Neural cell (in vitro differentiated cells): Measurements from ENCODE around the gene RGS10. TPM values are rescaled to one million over a fixed set of nuclear protein-coding genes. Genes with fewer than 3 reads are reported as not detected.

ENCODE experiments used
- H2AFZ ChIP-seq: fragments of 200-600, 300-800 bp; sonication (generic), shearing (Covaris generic); 2 replicates; pipeline ENCODE4 v1.6.0; 2014; ENCODE audit warnings: low read depth, mild to moderate bottlenecking, antibody characterized with exemption, low read length, moderate library complexity
- H3F3A ChIP-seq: fragments of 200-600 bp; shearing (Covaris generic); 2 replicates; pipeline ENCODE4 v1.6.1; 2016; ENCODE audit warnings: mild to moderate bottlenecking, moderate library complexity, mixed read lengths, antibody characterized with exemption, low read length; ENCODE audit not compliant: insufficient read depth, poor library complexity, severe bottlenecking
- H3K27ac ChIP-seq: fragments of 200-600, 300-800 bp; sonication (generic), shearing (Covaris generic); 2 replicates; pipeline ENCODE4 v1.5.1; 2014; ENCODE audit warnings: mild to moderate bottlenecking, low read length, moderate library complexity
- H3K27me3 ChIP-seq: fragments of 300-800, 200-600 bp; sonication (generic), shearing (Covaris generic); 2 replicates; pipeline ENCODE4 v1.6.0; 2014; ENCODE audit warnings: mild to moderate bottlenecking, low read depth, low read length, moderate library complexity; ENCODE audit not compliant: insufficient read depth
- H3K36me3 ChIP-seq: fragments of 300-800, 200-600 bp; sonication (generic), shearing (Covaris generic); 2 replicates; pipeline ENCODE4 v1.5.1; 2014; ENCODE audit warnings: mild to moderate bottlenecking, antibody characterized with exemption, low read length, moderate library complexity; ENCODE audit not compliant: insufficient read depth
- H3K4me2 ChIP-seq: fragments of 300-800, 200-600 bp; sonication (generic), shearing (Covaris generic); 2 replicates; pipeline ENCODE4 v1.6.0; 2014; ENCODE audit warnings: mild to moderate bottlenecking, low read length
- H3K4me3 ChIP-seq: fragments of 300-800, 200-600 bp; sonication (generic), shearing (Covaris generic); 2 replicates; pipeline ENCODE4 v1.5.1; 2014; ENCODE audit warnings: mild to moderate bottlenecking, low read length, moderate library complexity
- H3K79me2 ChIP-seq: fragments of 200-600 bp; shearing (Covaris generic); replicated peaks from 2 replicates; pipeline ENCODE4 v1.6.0; 2014; ENCODE audit warnings: mild to moderate bottlenecking, low read length, moderate library complexity; ENCODE audit not compliant: insufficient read depth
- H3K9ac ChIP-seq: fragments of 300-800, 200-600 bp; sonication (generic), shearing (Covaris generic); 2 replicates; pipeline ENCODE4 v1.6.1; 2016; ENCODE audit warnings: mild to moderate bottlenecking, low read length, mixed read lengths
- H3K9me2 ChIP-seq: fragments of 200-600 bp; shearing (Covaris generic); 2 replicates; pipeline ENCODE4 v1.6.1; 2016; ENCODE audit warnings: mild to moderate bottlenecking, low read length, mixed read lengths; ENCODE audit not compliant: insufficient read depth
- H3K9me3 ChIP-seq: fragments of 200-600, 300-800 bp; sonication (generic), shearing (Covaris generic); 2 replicates; pipeline ENCODE4 v1.6.1; 2016; ENCODE audit warnings: mild to moderate bottlenecking, mixed run types, low read length, moderate library complexity, mixed read lengths
- H4K20me1 ChIP-seq: fragments of 200-600 bp; shearing (Covaris generic); 2 replicates; pipeline ENCODE4 v1.6.1; 2016; ENCODE audit warnings: mild to moderate bottlenecking, mixed run types; ENCODE audit not compliant: insufficient read depth
- CTCF ChIP-seq: fragments of 450-650 bp; IDR thresholded peaks from 2 replicates; pipeline ENCODE4 v1.5.1; 2014; ENCODE audit warnings: antibody characterized with exemption, mild to moderate bottlenecking, moderate library complexity; ENCODE audit not compliant: poor library complexity, severe bottlenecking
- EP300 ChIP-seq: fragments of 450-650 bp; conservative IDR thresholded peaks from 2 replicates; pipeline ENCODE4 v1.6.1; 2014; ENCODE audit warnings: antibody characterized with exemption, mild to moderate bottlenecking, moderate library complexity; ENCODE audit not compliant: poor library complexity, severe bottlenecking
- EZH2 ChIP-seq: fragments of 200-600, 300-800 bp; shearing (Covaris generic), sonication (generic); IDR thresholded peaks from 2 replicates; pipeline ENCODE4 v1.6.1; 2014; ENCODE audit warnings: antibody characterized with exemption, low read length, borderline replicate concordance, mild to moderate bottlenecking; ENCODE audit not compliant: insufficient read depth, poor library complexity, severe bottlenecking
- MXI1 ChIP-seq: fragments of 450-650 bp; conservative IDR thresholded peaks from 2 replicates; pipeline ENCODE4 v1.6.1; 2014; ENCODE audit warnings: antibody characterized with exemption, mild to moderate bottlenecking; ENCODE audit not compliant: poor library complexity, severe bottlenecking
- POLR2AphosphoS5 ChIP-seq: IDR thresholded peaks from 2 replicates; pipeline ENCODE4 v1.6.1; 2012
- RAD21 ChIP-seq: fragments of 450-650 bp; conservative IDR thresholded peaks from 2 replicates; pipeline ENCODE4 v1.6.1; 2014; ENCODE audit warnings: antibody characterized with exemption, mild to moderate bottlenecking, moderate library complexity
- REST ChIP-seq: IDR thresholded peaks from 2 replicates; pipeline ENCODE4 v1.6.1; 2012; ENCODE audit warnings: borderline replicate concordance
- SMC3 ChIP-seq: fragments of 450-650 bp; conservative IDR thresholded peaks from 2 replicates; pipeline ENCODE4 v1.6.1; 2014; ENCODE audit warnings: antibody characterized with exemption, mild to moderate bottlenecking, moderate library complexity; ENCODE audit not compliant: poor library complexity
- TAF1 ChIP-seq: IDR thresholded peaks from 2 replicates; pipeline ENCODE4 v1.6.1; 2012; ENCODE audit warnings: low read depth
- polyA plus RNA-seq: library from polyadenylated mRNA; depleted of rRNA; stranded (reverse); fragments of >200 nt; gene quantifications from 2 replicates; pipeline ENCODE4 v1.2.3, GENCODE V29; 2014

Gene RGS10
- polyA plus RNA-seq, 1 donor from 2014 or later: 2.6 TPM

GRCh38 chr10:119525116-119525515 lies 17.4 kb downstream of the RGS10 start:
- Histone ChIP-seq H3F3A (no peaks in the 10 kb centered on the region), H3K36me3 (no peaks in the 10 kb centered on the region), H3K9me3 (no peaks in the 10 kb centered on the region), H3K9me2 (no peaks in the 10 kb centered on the region), H3K27me3 (no peaks in the 10 kb centered on the region), H4K20me1 (no peaks in the 10 kb centered on the region), H3K4me2 (no peak overlapping the region), H3K4me3 (no peak overlapping the region), H2AFZ (no peak overlapping the region), H3K79me2 (no peaks in the 10 kb centered on the region), H3K27ac (no peak overlapping the region), H3K9ac (no peak overlapping the region)
- no peak for TF ChIP-seq EP300
- TF ChIP-seq TAF1: no peak
- TF ChIP-seq RAD21: no peak
- TF ChIP-seq CTCF: no peak
- no peak for TF ChIP-seq MXI1
- TF ChIP-seq SMC3: no peak
- no peak for TF ChIP-seq EZH2
- TF ChIP-seq REST: no peak
- no peak for TF ChIP-seq POLR2AphosphoS5

GRCh38 chr10:119524720-119525070 lies 17.8 kb downstream of the RGS10 start:
- Histone ChIP-seq H3K9me2 (no peaks in the 10 kb centered on the region), H3K27me3 (no peaks in the 10 kb centered on the region), H3K27ac (no peak overlapping the region), H3K9me3 (no peaks in the 10 kb centered on the region), H3K79me2 (no peaks in the 10 kb centered on the region), H2AFZ (no peak overlapping the region), H4K20me1 (no peaks in the 10 kb centered on the region), H3K36me3 (no peaks in the 10 kb centered on the region), H3K9ac (no peak overlapping the region), H3F3A (no peaks in the 10 kb centered on the region), H3K4me2 (no peak overlapping the region), H3K4me3 (no peak overlapping the region)
- TF ChIP-seq SMC3 (no peak), RAD21 (no peak), TAF1 (no peak), REST (no peak), EZH2 (no peak), MXI1 (no peak), CTCF (no peak), POLR2AphosphoS5 (no peak), EP300 (no peak)
